Measurements from ENCODE around the gene SLC25A36.
"Not testable (repeated sequence)": the region's sequence is repeated elsewhere in the genome, so short reads cannot be mapped to it uniquely, and the experiment has no call there.

Gene SLC25A36

GRCh38 chr3:140933109-140933508 is 8.5 kb upstream of the SLC25A36 start:
- H3K9me2 ChIP-seq (ENCODE audit: low read depth, low read length): no peaks in the 10 kb centered on the region
- H3K9me3 ChIP-seq (ENCODE audit: low read length): no peaks in the 10 kb centered on the region
- H3K27ac ChIP-seq (ENCODE audit: low read depth, low read length, poor library complexity, severe bottlenecking): no peak overlapping the region
- H3K9ac ChIP-seq (ENCODE audit: low read length): no peak overlapping the region
- no peaks in the 10 kb centered on the region for H3F3A ChIP-seq (ENCODE audit: insufficient read depth, low read length)
- H3K27me3 ChIP-seq (ENCODE audit: insufficient read depth, low read length): no peaks in the 10 kb centered on the region
- TF ChIP-seq CTCF (IDR thresholded peaks at IDR 0.05; ENCODE audit: low read length) (no peak), EZH2 (IDR thresholded peaks at IDR 0.05; ENCODE audit: borderline replicate concordance, low read length) (no peak)
- no peak overlapping the region for H2AFZ ChIP-seq (ENCODE audit: low read length)
- H3K4me1 ChIP-seq (ENCODE audit: insufficient read depth, low read length, severe bottlenecking): no peaks in the 10 kb centered on the region
- no peaks in the 10 kb centered on the region for H4K20me1 ChIP-seq (ENCODE audit: insufficient read depth, low read length)
- H3K36me3 ChIP-seq (ENCODE audit: insufficient read depth, low read length): no peaks in the 10 kb centered on the region
- H3K4me2 ChIP-seq (ENCODE audit: low read length): no peak overlapping the region
- H3K4me3 ChIP-seq (ENCODE audit: low read depth, low read length, poor library complexity, severe bottlenecking): no peak overlapping the region
- no peaks in the 10 kb centered on the region for H3K79me2 ChIP-seq (ENCODE audit: insufficient read depth, low read length)

- no peaks in the 10 kb centered on the region for H3K9me3 ChIP-seq (ENCODE audit: low read length)
- no peak overlapping the region for H3K27ac ChIP-seq (ENCODE audit: low read depth, low read length, poor library complexity, severe bottlenecking)
- no peak overlapping the region for H3K4me2 ChIP-seq (ENCODE audit: low read length)
- no peak for TF ChIP-seq EZH2 (IDR thresholded peaks at IDR 0.05; ENCODE audit: borderline replicate concordance, low read length)
- TF ChIP-seq CTCF (IDR thresholded peaks at IDR 0.05; ENCODE audit: low read length): no peak
- H3K4me1 ChIP-seq (ENCODE audit: insufficient read depth, low read length, severe bottlenecking): no peaks in the 10 kb centered on the region
- no peak overlapping the region for H3K4me3 ChIP-seq (ENCODE audit: low read depth, low read length, poor library complexity, severe bottlenecking)
- no peak overlapping the region for H2AFZ ChIP-seq (ENCODE audit: low read length)
- no peaks in the 10 kb centered on the region for H3K9me2 ChIP-seq (ENCODE audit: low read depth, low read length)
- no peaks in the 10 kb centered on the region for H3F3A ChIP-seq (ENCODE audit: insufficient read depth, low read length)
- no peaks in the 10 kb centered on the region for H4K20me1 ChIP-seq (ENCODE audit: insufficient read depth, low read length)
- H3K79me2 ChIP-seq (ENCODE audit: insufficient read depth, low read length): no peaks in the 10 kb centered on the region
- no peaks in the 10 kb centered on the region for H3K27me3 ChIP-seq (ENCODE audit: insufficient read depth, low read length)
- H3K9ac ChIP-seq (ENCODE audit: low read length): no peak overlapping the region
- H3K36me3 ChIP-seq (ENCODE audit: insufficient read depth, low read length): no peaks in the 10 kb centered on the region
These were observed 8.1 kb upstream of the SLC25A36 start for GRCh38 chr3:140933552-140933951.

- not testable (repeated sequence) for H4K20me1 ChIP-seq (ENCODE audit: insufficient read depth, low read length); H2AFZ ChIP-seq (ENCODE audit: low read length); H3K4me3 ChIP-seq (ENCODE audit: low read depth, low read length, poor library complexity, severe bottlenecking); H3K27me3 ChIP-seq (ENCODE audit: insufficient read depth, low read length); H3K9me2 ChIP-seq (ENCODE audit: low read depth, low read length); H3K4me2 ChIP-seq (ENCODE audit: low read length); H3K36me3 ChIP-seq (ENCODE audit: insufficient read depth, low read length); H3F3A ChIP-seq (ENCODE audit: insufficient read depth, low read length); H3K27ac ChIP-seq (ENCODE audit: low read depth, low read length, poor library complexity, severe bottlenecking); H3K9ac ChIP-seq (ENCODE audit: low read length); H3K9me3 ChIP-seq (ENCODE audit: low read length)
- Histone ChIP-seq H3K4me1 (ENCODE audit: insufficient read depth, low read length, severe bottlenecking) (peaks cover 20% of the 10 kb centered on the region), H3K79me2 (ENCODE audit: insufficient read depth, low read length) (peaks cover 18% of the 10 kb centered on the region)
These were observed 2.3 kb upstream of the SLC25A36 start for GRCh38 chr3:140939305-140939704.

- Histone ChIP-seq H2AFZ (ENCODE audit: low read length) (peak overlapping the region; percentile 67), H3K27ac (ENCODE audit: low read depth, low read length, poor library complexity, severe bottlenecking) (peak overlapping the region; percentile 24), H4K20me1 (ENCODE audit: insufficient read depth, low read length) (0 out of 2 replicates have a peak, but pooled peaks cover 4% of the 10 kb centered on the region), H3F3A (ENCODE audit: insufficient read depth, low read length) (0 out of 2 replicates have a peak, but pooled peaks cover 2% of the 10 kb centered on the region), H3K4me2 (ENCODE audit: low read length) (peak overlapping the region; percentile 70), H3K9ac (ENCODE audit: low read length) (peak overlapping the region; percentile 53), H3K79me2 (ENCODE audit: insufficient read depth, low read length) (peaks cover 36% of the 10 kb centered on the region), H3K4me1 (ENCODE audit: insufficient read depth, low read length, severe bottlenecking) (peaks cover 31% of the 10 kb centered on the region), H3K36me3 (ENCODE audit: insufficient read depth, low read length) (peaks cover 3% of the 10 kb centered on the region; the same call in 1 of the 2 replicates), H3K27me3 (ENCODE audit: insufficient read depth, low read length) (no peaks in the 10 kb centered on the region), H3K9me2 (ENCODE audit: low read depth, low read length) (no peaks in the 10 kb centered on the region), H3K9me3 (ENCODE audit: low read length) (no peaks in the 10 kb centered on the region), H3K4me3 (ENCODE audit: low read depth, low read length, poor library complexity, severe bottlenecking) (peak overlapping the region; percentile 84)
- no peak for TF ChIP-seq CTCF (IDR thresholded peaks at IDR 0.05; ENCODE audit: low read length)
- no peak for TF ChIP-seq EZH2 (IDR thresholded peaks at IDR 0.05; ENCODE audit: borderline replicate concordance, low read length)
These were observed 574 bp upstream of the SLC25A36 start for GRCh38 chr3:140941090-140941433.

All from OCI-LY1 (cell line).